GM12865 (cell line): ENCODE results near the gene POMT1.

Experiments used
- DNase-seq: peaks from one replicate; pipeline ENCODE4 v3.0.0; 2010; ENCODE audit warnings: low read depth
- H3K4me3 ChIP-seq: 2 replicates; pipeline ENCODE4 v1.5.1; 2011; ENCODE audit warnings: mild to moderate bottlenecking, low read depth, low read length, control low read depth
- CTCF ChIP-seq: IDR thresholded peaks from 2 replicates; pipeline ENCODE4 v1.5.1; 2011; ENCODE audit warnings: low read length, control low read depth, low read depth, inconsistent platforms; ENCODE audit not compliant: insufficient read depth; ENCODE audit errors: missing control alignments

Gene POMT1

GRCh38 chr9:131481441-131482342 lies 21.0 kb upstream of the POMT1 start:
- no peak overlapping the region for H3K4me3 ChIP-seq
- TF ChIP-seq CTCF = no peak
- no peak for DNase-seq

GRCh38 chr9:131482343-131483006 lies 20.2 kb upstream of the POMT1 start:
- DNase-seq = no peak
- no peak for TF ChIP-seq CTCF
- no peak overlapping the region for H3K4me3 ChIP-seq

- DNase-seq = no peak
- no peak overlapping the region for H3K4me3 ChIP-seq
- TF ChIP-seq CTCF = no peak
Measured at GRCh38 chr9:131483319-131484050, 19.2 kb upstream of the POMT1 start.

GRCh38 chr9:131484051-131484445 lies 18.7 kb upstream of the POMT1 start:
- no peak for TF ChIP-seq CTCF
- no peak for DNase-seq
- H3K4me3 ChIP-seq = no peak overlapping the region

- H3K4me3 ChIP-seq = no peak overlapping the region
- TF ChIP-seq CTCF = no peak
- DNase-seq = no peak
Measured at GRCh38 chr9:131484560-131485185, 18.0 kb upstream of the POMT1 start.

- no peak for TF ChIP-seq CTCF
- DNase-seq = no peak
- no peak overlapping the region for H3K4me3 ChIP-seq
Measured at GRCh38 chr9:131485206-131485605, 17.5 kb upstream of the POMT1 start.
